PC-3 (cell line): ENCODE measurements around the gene HSPA1L. TPM values are rescaled to one million over a fixed set of nuclear protein-coding genes. Genes with fewer than 3 reads are reported as not detected.
"Not testable (repeated sequence)": the region's sequence is repeated elsewhere in the genome, so short reads cannot be mapped to it uniquely, and the experiment has no call there.

ENCODE experiments used
- ATAC-seq: fragments of 200-7000 bp; cut with Tn5 transposase; 2 replicates; pipeline ENCODE4 v1.9.1; 2020; ENCODE audit warnings: mild to moderate bottlenecking, moderate library complexity
- BruUV-seq: library from RNA; stranded (reverse); fragments of 400-500 nt; replicated peaks from 2 replicates; lab custom pipeline; 2021; lab: Mats Ljungman, UMichigan
- CTCF ChIA-PET: fragments of 300-600 bp; sonication (Branson Sonifier 250); formaldehyde crosslinking; loops from one replicate; lab custom pipeline; 2022; ENCODE audit warnings: antibody characterized with exemption; lab: Charles Lee
- POLR2A ChIA-PET: fragments of 300-600 bp; sonication (Branson Sonifier 250); formaldehyde crosslinking; loops from one replicate; lab custom pipeline; 2022; ENCODE audit warnings: antibody characterized with exemption; ENCODE audit not compliant: unreplicated experiment; lab: Charles Lee
- DNase-seq: peaks from one replicate; pipeline ENCODE4 v3.0.0-alpha.2; 2015
- H2AFZ ChIP-seq: fragments of 300-600 bp; sonication (generic); 2 replicates; pipeline ENCODE4 v1.6.0; 2016; ENCODE audit warnings: antibody characterized with exemption, low read length
- H3F3A ChIP-seq: fragments of 300-600 bp; sonication (generic); one replicate; pipeline ENCODE4 v1.6.0; 2017; ENCODE audit warnings: antibody characterized with exemption, low read length, control low read depth, mild to moderate bottlenecking; ENCODE audit not compliant: unreplicated experiment
- H3K27ac ChIP-seq: fragments of 300-600 bp; sonication (generic); 2 replicates; pipeline ENCODE4 v1.5.1; 2016; ENCODE audit warnings: mild to moderate bottlenecking, low read length
- H3K27me3 ChIP-seq: fragments of 300-600 bp; sonication (generic); 2 replicates; pipeline ENCODE4 v1.6.1; 2016; ENCODE audit warnings: low read length, mixed read lengths
- H3K36me3 ChIP-seq: fragments of 300-600 bp; sonication (generic); 2 replicates; pipeline ENCODE4 v1.6.1; 2016; ENCODE audit warnings: low read depth, mixed run types, low read length, mixed read lengths
- H3K4me1 ChIP-seq: fragments of 300-600 bp; sonication (generic); 2 replicates; pipeline ENCODE4 v1.5.1; 2016; ENCODE audit warnings: low read length; ENCODE audit not compliant: insufficient read depth
- H3K4me2 ChIP-seq: fragments of 300-600 bp; sonication (generic); 2 replicates; pipeline ENCODE4 v1.6.0; 2016; ENCODE audit warnings: low read length
- H3K4me3 ChIP-seq: fragments of 300-600 bp; sonication (generic); 2 replicates; pipeline ENCODE4 v1.5.1; 2016; ENCODE audit warnings: mild to moderate bottlenecking, low read length, mixed read lengths
- H3K79me2 ChIP-seq: fragments of 300-600 bp; sonication (generic); 2 replicates; pipeline ENCODE4 v1.6.1; 2017; ENCODE audit warnings: low read length, mixed read lengths
- H3K9ac ChIP-seq: fragments of 300-600 bp; sonication (generic); 2 replicates; pipeline ENCODE4 v1.6.0; 2016; ENCODE audit warnings: mild to moderate bottlenecking, low read length
- H3K9me2 ChIP-seq: fragments of 300-600 bp; sonication (generic); replicated peaks from 2 replicates; pipeline ENCODE4 v1.6.1; 2016; ENCODE audit warnings: mixed run types, low read length, mixed read lengths
- H3K9me3 ChIP-seq: fragments of 300-600 bp; sonication (generic); 2 replicates; pipeline ENCODE4 v1.6.1; 2016; ENCODE audit warnings: low read length, mixed read lengths
- H4K20me1 ChIP-seq: fragments of 300-600 bp; sonication (generic); 2 replicates; pipeline ENCODE4 v1.6.1; 2016; ENCODE audit warnings: low read length, mixed read lengths
- EZH2 ChIP-seq: fragments of 300-600 bp; sonication (generic); IDR thresholded peaks from one replicate; pipeline ENCODE4 v1.6.1; 2017; ENCODE audit warnings: antibody characterized with exemption, mild to moderate bottlenecking, low read length; ENCODE audit not compliant: unreplicated experiment
- EZH2phosphoT487 ChIP-seq: fragments of 300-600 bp; sonication (generic); IDR thresholded peaks from 2 replicates; pipeline ENCODE4 v1.6.1; 2018; ENCODE audit warnings: mild to moderate bottlenecking, antibody characterized with exemption, low read length, borderline replicate concordance
- intact Hi-C: fragments of 100-400 bp; cut with micrococcal nuclease; formaldehyde crosslinking; loops from 2 replicates; pipeline ENCODE4 v1.9.0; 2023
- total RNA-seq: library from RNA; depleted of rRNA; stranded (reverse); fragments of >200 nt; gene quantifications from 2 replicates; pipeline ENCODE4 v1.2.3, GENCODE V29; 2014
- TF ChIP-seq, protein P1 (sequence below): fragments of 300-600 bp; sonication (generic); conservative IDR thresholded peaks from 2 replicates; pipeline ENCODE4 v1.5.1; 2017; ENCODE audit warnings: antibody characterized with exemption, low read depth, mild to moderate bottlenecking, low read length

The HSPA1L gene
- total RNA-seq, 1 experiment from 2014 or later, result 0.26 TPM

GRCh38 chr6:31811645-31812044 lies 3.4 kb downstream of the HSPA1L start:
- TF ChIP-seq EZH2phosphoT487 (no peak), EZH2 (no peak)
- TF ChIP-seq, protein P1, sequence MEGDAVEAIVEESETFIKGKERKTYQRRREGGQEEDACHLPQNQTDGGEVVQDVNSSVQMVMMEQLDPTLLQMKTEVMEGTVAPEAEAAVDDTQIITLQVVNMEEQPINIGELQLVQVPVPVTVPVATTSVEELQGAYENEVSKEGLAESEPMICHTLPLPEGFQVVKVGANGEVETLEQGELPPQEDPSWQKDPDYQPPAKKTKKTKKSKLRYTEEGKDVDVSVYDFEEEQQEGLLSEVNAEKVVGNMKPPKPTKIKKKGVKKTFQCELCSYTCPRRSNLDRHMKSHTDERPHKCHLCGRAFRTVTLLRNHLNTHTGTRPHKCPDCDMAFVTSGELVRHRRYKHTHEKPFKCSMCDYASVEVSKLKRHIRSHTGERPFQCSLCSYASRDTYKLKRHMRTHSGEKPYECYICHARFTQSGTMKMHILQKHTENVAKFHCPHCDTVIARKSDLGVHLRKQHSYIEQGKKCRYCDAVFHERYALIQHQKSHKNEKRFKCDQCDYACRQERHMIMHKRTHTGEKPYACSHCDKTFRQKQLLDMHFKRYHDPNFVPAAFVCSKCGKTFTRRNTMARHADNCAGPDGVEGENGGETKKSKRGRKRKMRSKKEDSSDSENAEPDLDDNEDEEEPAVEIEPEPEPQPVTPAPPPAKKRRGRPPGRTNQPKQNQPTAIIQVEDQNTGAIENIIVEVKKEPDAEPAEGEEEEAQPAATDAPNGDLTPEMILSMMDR, result no peak
- no peak overlapping the region for H3K27ac ChIP-seq
- ChIA-PET CTCF (no interaction called here), POLR2A (no interaction called here)
- no peaks in the 10 kb centered on the region for H3K27me3 ChIP-seq
- no peak overlapping the region for H3K9ac ChIP-seq
- H3K4me2 ChIP-seq, result no peak overlapping the region
- intact Hi-C loops, result no loop called here
- DNase-seq, result no peak
- BruUV-seq, result no TSS peak
- H4K20me1 ChIP-seq, result no peaks in the 10 kb centered on the region
- H3K4me1 ChIP-seq, result peaks cover 6% of the 10 kb centered on the region
- H3K79me2 ChIP-seq, result peaks cover 10% of the 10 kb centered on the region
- H3K9me3 ChIP-seq, result no peaks in the 10 kb centered on the region
- no peaks in the 10 kb centered on the region for H3K36me3 ChIP-seq
- H2AFZ ChIP-seq, result no peak overlapping the region
- no peaks in the 10 kb centered on the region for H3K9me2 ChIP-seq
- no peaks in the 10 kb centered on the region for H3F3A ChIP-seq
- H3K4me3 ChIP-seq, result no peak overlapping the region
- no peak for ATAC-seq

DNA sequence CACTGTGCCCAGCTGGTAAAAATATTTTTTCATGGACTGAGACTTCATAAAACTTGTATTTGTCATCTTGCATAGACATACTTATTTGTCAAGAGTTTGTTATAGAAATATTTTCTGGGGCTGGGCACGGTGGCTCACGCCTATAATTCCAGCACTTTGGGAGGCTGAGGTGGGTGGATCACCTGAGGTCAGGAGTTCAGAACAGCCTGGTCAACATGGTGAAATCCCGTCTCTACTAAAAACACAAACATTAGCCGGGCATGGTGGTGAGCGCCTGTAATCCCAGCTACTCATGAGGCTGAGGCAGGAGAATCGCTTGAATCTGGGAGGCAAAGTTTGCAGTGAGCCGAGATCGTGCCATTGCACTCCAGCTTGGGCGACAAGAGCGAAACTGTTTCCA lies 6.5 kb downstream of the HSPA1L start:
- H3K27me3 ChIP-seq, intact Hi-C loops, ATAC-seq, BruUV-seq, H3F3A ChIP-seq, H3K9me2 ChIP-seq, POLR2A ChIA-PET, DNase-seq, H3K9ac ChIP-seq, H3K9me3 ChIP-seq, H3K36me3 ChIP-seq, H2AFZ ChIP-seq, H3K4me3 ChIP-seq, H3K4me2 ChIP-seq, H3K4me1 ChIP-seq, H3K27ac ChIP-seq, H4K20me1 ChIP-seq: not testable (repeated sequence)
- CTCF ChIA-PET, result interaction anchor here (0.6 kb wide), 1 partner anchor 209 kb away, joined by 3 read pairs; no protein-coding TSS in a partner anchor
- peaks cover 28% of the 10 kb centered on the region for H3K79me2 ChIP-seq

- peak; percentile 99 for ATAC-seq
- POLR2A ChIA-PET, result interaction anchor here (0.6 to 1.6 kb wide), 7 partner anchors 8 to 165 kb away, joined by 3 to 21 read pairs (median 4); partner anchors contain the start of genes HSPA1A, HSPA1B and HSPA1L
- peak within 1 kb of the TSS; percentile 53 for H3K27ac ChIP-seq
- intact Hi-C loops, result no loop called here
- H3K9ac ChIP-seq, result peak within 1 kb of the TSS; percentile 86
- H3K4me1 ChIP-seq, result peaks cover 6% of the 10 kb centered on the region
- peaks cover 34% of the 10 kb centered on the region for H3K79me2 ChIP-seq
- H3K36me3 ChIP-seq, result no peaks in the 10 kb centered on the region
- peak within 1 kb of the TSS; percentile 89 for H3K4me2 ChIP-seq
- H3K4me3 ChIP-seq, result peak within 1 kb of the TSS; percentile 73
- H3K27me3 ChIP-seq, result no peaks in the 10 kb centered on the region
- BruUV-seq, result no TSS peak
- no peaks in the 10 kb centered on the region for H4K20me1 ChIP-seq
- peak within 1 kb of the TSS; percentile 77 for H2AFZ ChIP-seq
- no peak for TF ChIP-seq EZH2phosphoT487
- TF ChIP-seq, protein P1, result peak; percentile 55
- TF ChIP-seq EZH2, result no peak
- CTCF ChIA-PET, result interaction anchor here (0.6 to 1.0 kb wide), 7 partner anchors 9 to 361 kb away, joined by 3 to 16 read pairs (median 4); partner anchors contain the start of genes HSPA1A, HSPA1L and VARS1
- H3K9me2 ChIP-seq, result no peaks in the 10 kb centered on the region
- H3F3A ChIP-seq, result no peaks in the 10 kb centered on the region
- H3K9me3 ChIP-seq, result no peaks in the 10 kb centered on the region
- peak; percentile 96 for DNase-seq
Measured at GRCh38 chr6:31806470-31807272, 8.4 kb downstream of the HSPA1L start, which contains the start of gene LSM2. LSM2 (minus strand) TSS chr6:31806966; CDS start chr6:31806757, 209 bp downstream.
